Raji (cell line): ENCODE data around the gene AGBL4.

Experiments
- POLR2A ChIP-seq: IDR thresholded peaks from 2 replicates; pipeline ENCODE4 v1.6.1; 2011; ENCODE audit warnings: low read depth, low read length, control low read depth; ENCODE audit not compliant: insufficient read depth

Gene AGBL4

DNA sequence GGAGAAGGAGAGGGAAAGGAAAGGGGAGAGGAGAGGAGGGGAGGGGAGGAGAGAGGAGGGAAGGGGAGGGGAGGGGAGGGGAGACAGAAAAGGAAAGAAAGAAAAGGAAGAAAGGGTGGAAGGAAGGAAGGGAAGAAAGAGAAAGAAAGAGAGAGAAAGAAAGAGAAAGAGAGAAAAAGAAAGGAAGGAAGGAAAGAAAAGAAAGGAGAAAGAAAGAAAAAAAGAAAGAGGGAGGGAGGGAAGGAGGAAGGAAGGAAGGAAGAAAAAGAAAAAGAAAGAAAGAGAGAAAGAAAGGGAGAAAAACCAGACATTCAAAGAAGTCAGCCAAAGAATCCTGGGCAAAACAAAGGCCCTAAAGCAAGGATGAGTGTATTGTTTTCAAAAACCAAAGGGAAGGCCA, 1426.1 kb downstream of the AGBL4 start:
- no peak for TF ChIP-seq POLR2A

DNA sequence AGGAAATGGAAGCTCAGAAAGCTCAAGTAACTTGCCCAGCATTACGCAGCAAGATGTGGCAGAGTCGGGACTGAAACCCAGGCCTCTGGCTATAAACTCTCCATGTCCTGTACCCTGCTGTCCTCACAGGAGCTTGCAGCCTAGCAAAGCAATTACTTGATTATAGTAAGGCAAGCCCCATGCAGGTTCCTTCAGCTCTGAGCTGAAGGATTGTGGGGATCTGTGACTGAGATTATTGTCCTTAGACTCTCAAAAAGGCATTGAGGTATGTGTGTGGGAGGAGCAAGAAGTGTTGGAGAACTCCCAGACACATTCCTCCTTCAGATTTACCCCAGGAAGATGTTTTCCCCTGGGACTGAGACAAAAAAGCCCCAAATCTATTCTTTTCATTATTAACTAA, 1427.7 kb downstream of the AGBL4 start:
- TF ChIP-seq POLR2A: no peak

DNA sequence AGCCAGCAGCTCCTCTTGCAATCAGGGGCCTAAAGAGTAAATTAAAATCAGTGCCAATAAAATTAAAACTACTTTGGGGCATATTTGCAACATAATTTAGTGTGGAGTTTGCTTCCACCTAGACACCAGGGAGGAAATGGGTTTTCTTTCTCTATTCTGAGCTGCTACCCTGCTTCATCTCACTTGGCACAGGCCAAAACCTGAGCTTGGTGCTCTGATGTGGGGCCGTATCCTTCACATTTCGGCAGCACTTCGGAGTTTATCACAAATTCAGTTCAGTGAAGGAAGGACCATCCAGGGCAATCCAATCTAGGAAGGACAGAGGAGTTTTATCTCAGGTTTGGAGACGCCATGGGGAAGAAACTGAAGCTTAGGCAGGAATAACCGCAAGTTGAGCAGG, 1428.1 kb downstream of the AGBL4 start:
- TF ChIP-seq POLR2A: no peak

DNA sequence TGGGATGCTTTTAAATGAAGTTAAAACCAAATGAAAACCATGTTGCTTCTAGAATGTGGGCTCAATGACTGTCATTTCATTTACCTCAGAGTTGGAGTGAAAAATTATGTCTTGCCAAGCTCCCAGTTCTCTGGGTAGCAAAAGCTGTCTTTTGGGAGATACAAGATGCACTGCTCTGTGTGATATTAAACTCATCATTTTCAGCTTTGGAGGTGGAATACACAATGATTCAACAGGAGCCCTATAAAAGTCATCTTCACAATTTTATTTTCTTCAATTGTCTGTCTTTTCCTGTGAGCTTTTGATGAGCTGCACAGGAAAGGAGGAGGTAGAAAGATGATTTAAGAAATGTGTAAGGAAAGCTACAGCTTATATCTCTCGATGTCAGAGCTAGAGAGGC, 1431.4 kb downstream of the AGBL4 start:
- TF ChIP-seq POLR2A: no peak

DNA sequence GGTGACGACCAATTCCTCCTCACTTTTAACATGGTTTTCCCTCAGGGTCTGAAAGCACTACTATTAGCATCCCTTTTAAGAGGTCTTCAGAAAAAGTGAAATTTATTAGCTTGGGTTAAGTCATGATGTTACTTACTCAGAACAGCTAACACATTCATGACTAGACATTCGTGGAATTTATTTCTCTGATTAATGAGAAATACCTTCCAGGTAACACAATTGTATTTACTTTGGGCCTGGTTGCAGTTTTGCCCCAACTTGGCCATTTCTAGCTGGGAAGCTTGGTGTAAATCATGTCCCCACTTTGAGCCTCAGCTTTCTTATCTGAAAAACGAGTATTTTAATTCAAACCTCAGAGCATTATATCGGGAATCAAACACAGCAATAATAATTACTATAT, 1432.6 kb downstream of the AGBL4 start:
- TF ChIP-seq POLR2A: no peak

DNA sequence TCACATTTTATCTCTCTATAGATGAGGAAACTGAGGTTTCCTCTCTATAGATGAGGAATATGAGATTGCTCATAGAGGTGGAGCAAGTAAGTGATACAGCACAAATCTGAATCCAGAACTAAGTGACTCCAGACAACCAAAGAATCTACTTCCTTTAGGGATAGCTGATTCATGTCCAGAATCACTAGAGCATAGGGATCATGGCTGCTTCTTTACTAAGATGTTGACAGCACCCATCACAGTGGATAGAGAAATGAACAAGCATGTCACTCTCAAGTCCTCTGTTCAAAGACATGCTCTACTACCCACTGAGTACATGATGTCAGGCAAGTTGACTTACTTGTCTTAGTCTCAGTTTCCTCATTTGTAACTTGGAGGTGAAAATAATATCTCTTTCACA, 1435.7 kb downstream of the AGBL4 start:
- no peak for TF ChIP-seq POLR2A

DNA sequence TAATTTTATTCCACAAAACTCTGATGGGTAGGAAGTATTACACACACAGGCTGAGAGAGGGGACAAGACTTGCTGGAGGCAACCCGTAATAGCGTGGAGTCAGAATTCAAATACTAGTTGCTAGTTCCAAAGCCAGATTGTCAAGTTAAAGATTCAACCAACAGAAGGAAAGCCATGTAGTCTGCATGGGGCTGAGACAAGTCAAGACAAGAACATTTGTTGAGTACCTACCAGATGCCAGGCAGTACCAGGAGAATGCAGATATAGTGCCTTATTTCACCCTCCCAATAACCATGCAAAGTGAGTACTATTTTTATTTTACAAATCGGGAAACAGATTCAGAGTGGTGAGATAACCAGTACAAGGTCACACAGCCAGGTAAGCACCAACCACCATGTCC, 1441.3 kb downstream of the AGBL4 start:
- no peak for TF ChIP-seq POLR2A

DNA sequence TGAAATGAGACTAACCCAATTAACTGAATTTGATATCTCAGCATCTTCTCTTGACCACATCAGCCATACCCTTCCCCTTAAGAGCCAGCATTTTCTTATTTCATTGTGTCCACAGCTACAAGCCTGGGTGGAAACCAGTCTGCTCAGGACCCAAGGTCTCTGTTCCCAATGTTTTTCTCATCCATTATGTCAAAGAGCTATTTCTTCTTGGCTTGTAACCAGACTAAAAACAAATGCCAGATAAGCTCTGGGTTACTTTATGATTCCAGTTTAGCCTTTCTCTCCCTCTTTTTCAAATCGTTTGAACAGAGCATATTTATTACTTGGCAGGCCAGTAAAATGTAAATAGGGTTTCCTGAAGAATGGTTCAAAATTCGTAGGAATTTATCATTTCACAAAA, 1442.5 kb downstream of the AGBL4 start:
- TF ChIP-seq POLR2A: no peak

DNA sequence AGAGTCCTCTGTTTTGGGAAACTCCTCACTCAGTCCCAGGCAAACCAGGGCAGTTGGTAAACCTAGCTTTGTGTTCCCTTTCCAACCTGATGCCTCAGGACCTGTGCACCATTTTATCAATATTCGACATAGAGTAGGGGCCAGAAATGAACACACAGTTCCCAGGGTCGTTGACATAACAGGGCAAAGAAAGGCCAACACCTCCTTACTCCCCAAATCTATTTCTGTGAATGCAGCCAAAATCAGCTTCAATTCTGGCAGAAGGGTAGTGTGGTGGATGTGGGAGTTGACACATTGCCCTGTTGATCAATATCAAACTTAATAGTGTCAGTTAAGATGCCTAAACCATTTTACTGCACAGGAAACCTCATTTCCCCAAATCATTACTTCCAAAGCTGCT, 1447.2 kb downstream of the AGBL4 start:
- TF ChIP-seq POLR2A: no peak

DNA sequence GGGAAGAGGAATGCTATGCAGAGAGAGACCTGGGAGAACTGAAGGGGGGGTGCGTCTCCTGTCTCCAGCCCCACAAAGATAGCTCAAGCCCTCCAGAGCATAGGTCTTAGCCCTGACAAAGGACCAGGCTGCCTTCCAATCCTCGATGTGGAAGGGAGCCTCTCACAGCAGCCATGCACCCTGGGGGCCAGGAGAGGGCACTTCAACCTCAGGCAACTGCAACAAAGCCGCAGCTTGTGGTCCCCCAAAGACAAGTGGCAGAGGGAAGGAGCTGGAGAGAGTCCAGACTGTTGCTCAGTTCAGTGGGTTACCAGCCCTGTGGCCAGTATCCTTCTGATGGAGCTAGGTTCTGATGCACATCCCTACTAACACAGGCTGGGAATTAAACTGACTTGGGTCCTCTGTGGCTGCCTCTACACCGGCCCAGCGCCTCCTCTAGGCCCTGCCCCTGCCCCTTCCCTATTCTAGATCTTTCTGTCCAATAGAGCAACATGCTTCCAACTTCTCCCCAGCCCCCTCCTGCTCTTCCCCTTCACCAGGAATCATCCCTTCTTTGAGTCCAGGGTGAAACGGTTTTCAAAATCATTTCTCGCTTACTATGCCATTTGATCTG, 1451.0 kb downstream of the AGBL4 start:
- no peak for TF ChIP-seq POLR2A

DNA sequence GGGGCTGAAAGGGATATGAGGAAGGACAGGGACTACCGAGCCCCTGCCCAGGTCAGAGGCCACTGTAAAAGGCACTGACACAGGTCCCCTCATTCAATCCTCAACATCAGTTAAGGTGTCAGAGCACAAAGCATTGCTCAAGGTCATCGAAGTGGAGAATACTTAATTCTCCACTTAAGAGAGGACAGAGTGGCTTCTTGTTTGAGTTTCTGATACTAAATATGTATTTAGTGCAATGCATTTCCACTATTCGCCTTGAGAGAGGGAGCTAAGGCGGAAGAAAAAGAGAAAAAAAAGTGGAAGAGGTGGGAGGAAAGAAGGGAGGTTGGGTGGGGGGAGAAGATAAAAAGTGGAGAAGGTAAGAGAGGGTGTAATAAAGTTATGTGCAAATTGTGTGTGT, 1451.6 kb downstream of the AGBL4 start:
- no peak for TF ChIP-seq POLR2A

DNA sequence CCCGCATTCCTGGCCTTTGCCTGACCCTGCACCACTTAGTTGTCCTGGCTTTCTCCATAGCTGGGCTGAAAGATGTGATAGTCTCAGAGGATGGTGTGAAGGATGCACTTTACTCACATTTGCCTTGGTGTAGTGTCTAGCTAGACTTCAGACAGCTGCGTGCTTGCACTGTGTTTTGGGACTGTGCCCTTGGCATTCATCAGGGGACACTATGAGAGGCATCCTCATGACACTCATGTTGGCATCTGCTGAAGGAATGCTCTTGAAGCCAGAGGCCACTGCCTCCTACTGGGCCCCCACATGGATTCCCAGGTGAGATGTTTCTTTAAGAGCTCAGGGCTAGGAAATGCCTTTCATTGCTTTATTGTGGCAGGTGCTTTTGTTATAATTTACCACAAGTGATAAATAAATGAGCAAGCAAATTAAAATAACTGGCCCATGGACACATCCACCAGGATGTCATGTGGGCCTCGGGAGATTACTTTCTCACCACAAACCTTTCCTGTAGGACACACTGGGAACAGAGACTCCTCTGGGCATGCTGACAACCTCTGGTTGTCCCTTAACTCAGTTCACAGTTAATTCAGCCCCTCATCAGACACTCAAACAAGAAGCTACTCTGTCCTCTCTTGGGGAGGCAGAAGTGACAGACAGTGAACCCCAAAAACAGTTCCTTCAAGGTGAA, 1452.3 kb downstream of the AGBL4 start:
- no peak for TF ChIP-seq POLR2A

DNA sequence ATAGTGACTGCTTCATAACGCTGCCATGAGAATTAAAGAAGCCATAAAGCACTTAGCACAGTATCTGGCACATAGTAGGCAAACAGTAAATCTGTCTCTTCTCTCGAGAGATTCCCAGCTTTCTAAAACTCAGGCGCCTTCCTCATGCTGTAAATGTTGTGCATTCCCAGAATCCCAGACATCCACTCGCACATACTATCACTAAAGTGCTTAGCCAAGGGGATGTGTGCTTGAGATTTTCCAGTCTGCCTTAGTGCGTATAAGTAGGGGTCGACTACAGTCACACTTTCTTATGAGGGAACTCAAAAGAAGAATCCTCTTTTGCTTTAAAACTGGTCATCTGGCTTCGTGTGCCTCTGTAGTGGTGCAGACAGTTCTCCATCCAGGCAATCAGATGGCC, 1453.2 kb downstream of the AGBL4 start:
- TF ChIP-seq POLR2A: no peak

DNA sequence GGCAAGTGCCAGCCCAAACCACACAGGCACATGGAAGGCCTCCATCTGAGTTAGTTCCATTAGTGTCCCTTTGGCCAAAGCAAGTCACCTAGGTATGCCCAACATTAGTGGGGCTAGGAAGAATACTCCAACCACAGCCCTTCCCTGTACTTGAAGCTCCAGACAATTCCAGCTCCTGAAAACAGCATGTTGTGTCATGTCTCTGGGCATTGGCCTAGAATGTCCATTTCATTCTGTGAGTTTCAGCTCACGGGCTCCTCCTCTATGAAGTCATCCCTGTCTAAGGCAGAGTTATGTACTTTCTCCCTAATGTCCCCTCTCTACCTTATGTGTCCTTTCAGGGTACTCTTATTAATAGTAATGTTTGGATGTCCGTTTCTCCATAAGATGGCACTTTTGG, 1455.3 kb downstream of the AGBL4 start:
- TF ChIP-seq POLR2A: no peak

DNA sequence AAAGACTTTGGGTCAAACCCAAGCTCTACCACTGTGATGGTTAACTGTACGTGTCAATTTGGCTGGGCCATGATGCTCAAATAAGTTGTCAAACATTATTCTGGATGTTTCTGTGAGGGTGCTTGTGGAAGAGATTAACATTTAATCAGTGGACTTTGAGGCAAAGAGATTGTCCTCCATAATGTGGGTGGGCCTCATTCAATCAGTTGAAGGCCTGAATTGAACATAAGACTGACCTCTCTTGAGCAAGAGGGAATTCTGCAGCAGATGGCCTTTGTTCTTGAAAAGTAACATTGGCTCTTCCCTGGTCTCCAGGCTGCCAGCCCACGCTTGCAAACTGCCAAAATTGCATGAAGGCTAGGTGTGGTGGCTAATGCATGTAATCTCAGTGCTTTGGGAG, 1457.3 kb downstream of the AGBL4 start:
- TF ChIP-seq POLR2A: no peak

DNA sequence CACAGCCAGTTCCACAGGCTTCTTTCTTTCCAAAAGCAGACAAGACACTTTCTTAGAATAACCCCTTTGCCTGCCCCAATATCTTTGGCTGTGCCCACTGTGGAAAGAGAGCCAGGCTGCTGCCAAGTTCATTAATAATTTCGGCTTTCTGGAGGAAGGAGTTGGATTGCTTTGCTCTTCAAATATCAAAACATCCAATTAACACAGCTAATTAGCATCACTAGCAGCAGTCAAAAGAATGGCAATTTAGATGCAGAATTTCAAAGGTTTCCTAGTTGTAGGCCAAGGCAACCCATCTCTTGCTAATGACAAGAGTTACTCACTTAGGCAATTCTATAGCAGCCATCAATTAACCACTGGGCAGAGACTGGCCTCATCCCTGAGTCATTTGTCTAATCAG, 1460.7 kb downstream of the AGBL4 start:
- no peak for TF ChIP-seq POLR2A

DNA sequence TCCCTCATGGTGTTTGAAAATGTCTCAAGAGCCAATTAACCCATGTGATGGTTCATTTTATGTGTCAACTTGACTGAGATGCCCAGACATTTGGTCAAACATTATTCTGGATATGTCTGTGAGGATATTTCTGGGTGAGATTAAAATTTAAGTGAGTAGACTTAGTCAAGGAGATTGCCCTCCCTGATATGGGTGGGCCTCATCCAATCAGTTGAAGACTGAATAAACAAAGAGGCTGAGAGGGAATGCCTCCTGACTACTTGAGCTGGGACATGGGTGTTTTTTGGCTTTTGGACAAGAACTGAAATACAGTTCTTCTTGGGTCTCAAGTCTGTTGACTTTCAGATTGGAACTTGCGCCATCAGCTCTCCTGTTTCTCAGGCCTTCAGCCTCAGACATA, 1462.3 kb downstream of the AGBL4 start:
- TF ChIP-seq POLR2A: no peak

DNA sequence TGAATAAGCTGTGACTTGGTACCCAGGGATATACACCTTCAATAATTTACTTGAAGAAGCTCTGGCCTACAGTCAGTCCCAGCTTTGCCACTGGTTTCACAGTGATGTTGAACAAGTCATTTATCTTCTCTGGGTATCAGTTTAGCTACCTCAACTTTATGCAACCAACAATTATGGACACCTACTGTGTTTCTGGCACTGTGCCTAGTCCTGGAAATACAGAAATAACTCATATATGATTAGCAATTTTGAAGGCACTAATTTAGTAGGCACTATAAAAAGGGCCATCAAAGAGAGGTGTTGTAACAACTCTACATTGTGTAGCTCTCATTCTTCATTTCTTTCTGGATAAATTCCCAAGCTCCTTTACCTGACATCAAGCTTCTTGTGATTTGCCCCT, 1463.2 kb downstream of the AGBL4 start:
- TF ChIP-seq POLR2A: no peak

DNA sequence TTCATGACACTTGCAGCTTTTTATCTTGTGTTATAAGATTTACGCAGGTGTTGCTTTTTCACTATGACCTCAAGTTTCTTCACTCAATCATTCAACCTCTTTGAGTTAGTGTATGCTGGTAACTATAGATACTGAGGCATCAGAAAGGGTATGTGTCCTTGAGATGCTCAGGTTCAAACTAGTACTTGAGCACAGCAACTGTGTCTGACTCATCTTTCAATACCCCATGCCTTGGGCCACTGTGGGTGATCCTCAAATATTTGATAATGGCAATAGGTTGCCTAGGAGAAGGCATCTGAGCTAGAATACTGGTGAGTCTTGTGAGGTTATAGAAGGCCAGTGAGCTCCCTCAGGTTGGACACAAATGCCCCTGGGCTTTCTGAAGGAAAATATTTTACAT, 1463.6 kb downstream of the AGBL4 start:
- TF ChIP-seq POLR2A: no peak
